MM.1S (cell line): Measurements from ENCODE around the gene PPM1A.
A peak's percentile ranks its signal among the peaks of the same experiment; 100 is the strongest.

Experiments used
- DNase-seq: peaks from one replicate; pipeline ENCODE4 v3.0.0-alpha.2; 2015
- H2AFZ ChIP-seq: fragments of 300-600 bp; sonication (generic); 2 replicates; pipeline ENCODE4 v1.6.0; 2016; ENCODE audit warnings: antibody characterized with exemption, low read length
- H3F3A ChIP-seq: fragments of 300-600 bp; sonication (generic); 2 replicates; pipeline ENCODE4 v1.6.1; 2016; ENCODE audit warnings: mild to moderate bottlenecking, antibody characterized with exemption, low read length, moderate library complexity, mixed read lengths; ENCODE audit not compliant: insufficient read depth
- H3K27ac ChIP-seq: fragments of 300-600 bp; sonication (generic); 2 replicates; pipeline ENCODE4 v1.5.1; 2016; ENCODE audit warnings: mild to moderate bottlenecking, low read length
- H3K27me3 ChIP-seq: fragments of 300-600 bp; sonication (generic); replicated peaks from 2 replicates; pipeline ENCODE4 v1.6.0; 2016; ENCODE audit warnings: low read length; ENCODE audit not compliant: insufficient read depth
- H3K36me3 ChIP-seq: fragments of 300-600 bp; sonication (generic); replicated peaks from 2 replicates; pipeline ENCODE4 v1.6.1; 2016; ENCODE audit warnings: mild to moderate bottlenecking, low read length, mixed read lengths; ENCODE audit not compliant: insufficient read depth
- H3K4me1 ChIP-seq: fragments of 300-600 bp; sonication (generic); 2 replicates; pipeline ENCODE4 v1.6.1; 2016; ENCODE audit warnings: low read length, mixed read lengths
- H3K4me2 ChIP-seq: fragments of 300-600 bp; sonication (generic); 2 replicates; pipeline ENCODE4 v1.6.0; 2016; ENCODE audit warnings: low read depth, low read length
- H3K4me3 ChIP-seq: fragments of 300-600 bp; sonication (generic); 2 replicates; pipeline ENCODE4 v1.5.1; 2016; ENCODE audit warnings: low read length, mixed read lengths
- H3K79me2 ChIP-seq: fragments of 300-600 bp; sonication (generic); 2 replicates; pipeline ENCODE4 v1.6.1; 2016; ENCODE audit warnings: mixed run types, low read length, mixed read lengths
- H3K9ac ChIP-seq: fragments of 300-600 bp; sonication (generic); 2 replicates; pipeline ENCODE4 v1.6.1; 2016; ENCODE audit warnings: low read length, mixed read lengths
- H3K9me2 ChIP-seq: fragments of 300-600 bp; sonication (generic); replicated peaks from 2 replicates; pipeline ENCODE4 v1.6.1; 2016; ENCODE audit warnings: mild to moderate bottlenecking, low read length, mixed read lengths; ENCODE audit not compliant: insufficient read depth
- H3K9me3 ChIP-seq: fragments of 300-600 bp; sonication (generic); replicated peaks from 2 replicates; pipeline ENCODE4 v1.6.1; 2016; ENCODE audit warnings: mild to moderate bottlenecking, low read length, mixed read lengths; ENCODE audit not compliant: insufficient read depth
- H4K20me1 ChIP-seq: fragments of 300-600 bp; sonication (generic); 2 replicates; pipeline ENCODE4 v1.6.1; 2016; ENCODE audit warnings: mild to moderate bottlenecking, low read length, moderate library complexity, mixed read lengths; ENCODE audit not compliant: insufficient read depth
- CTCF ChIP-seq: fragments of 300-600 bp; sonication (generic); IDR thresholded peaks from 2 replicates; pipeline ENCODE4 v1.5.1; 2016; ENCODE audit warnings: antibody characterized with exemption, low read length, mixed read lengths
- EZH2 ChIP-seq: fragments of 300-600 bp; sonication (generic); optimal IDR thresholded peaks from 2 replicates; pipeline ENCODE3; 2017; ENCODE audit warnings: low read depth, mild to moderate bottlenecking, antibody characterized with exemption, low read length, mixed read lengths
- EZH2phosphoT487 ChIP-seq: fragments of 300-600 bp; sonication (generic); IDR thresholded peaks from 2 replicates; pipeline ENCODE4 v1.6.1; 2018; ENCODE audit warnings: antibody characterized with exemption, low read length

PPM1A gene

GRCh38 chr14:60249321-60250256, 568 bp downstream of the PPM1A start:
- H3K4me2 ChIP-seq: peak overlapping the region; percentile 83
- H3K4me3 ChIP-seq: peak overlapping the region; percentile 73
- H3K27me3 ChIP-seq: no peaks in the 10 kb centered on the region
- TF ChIP-seq EZH2phosphoT487 (no peak), EZH2 (no peak), CTCF (no peak)
- H3K27ac ChIP-seq: peak overlapping the region; percentile 46; the same call in 1 of the 2 replicates
- peak overlapping the region; percentile 65 for H3K9ac ChIP-seq
- DNase-seq: peak; percentile 53
- no peaks in the 10 kb centered on the region for H3K9me3 ChIP-seq
- no peaks in the 10 kb centered on the region for H3K9me2 ChIP-seq
- H3K36me3 ChIP-seq: no peaks in the 10 kb centered on the region
- no peaks in the 10 kb centered on the region for H3K4me1 ChIP-seq
- peaks cover 47% of the 10 kb centered on the region for H3K79me2 ChIP-seq
- no peaks in the 10 kb centered on the region; the same call in 1 of the 2 replicates for H4K20me1 ChIP-seq
- peaks cover 6% of the 10 kb centered on the region; the same call in 1 of the 2 replicates for H3F3A ChIP-seq
- H2AFZ ChIP-seq: no peak overlapping the region

- Histone ChIP-seq H3K27me3 (no peaks in the 10 kb centered on the region), H3F3A (peaks cover 6% of the 10 kb centered on the region; the same call in 1 of the 2 replicates), H3K9ac (peak overlapping the region; percentile 65), H3K9me3 (no peaks in the 10 kb centered on the region), H3K36me3 (no peaks in the 10 kb centered on the region), H2AFZ (no peak overlapping the region), H3K4me2 (peak overlapping the region; percentile 83), H4K20me1 (no peaks in the 10 kb centered on the region; the same call in 1 of the 2 replicates), H3K27ac (peak overlapping the region; percentile 31; the same call in 1 of the 2 replicates), H3K4me1 (no peaks in the 10 kb centered on the region), H3K9me2 (no peaks in the 10 kb centered on the region), H3K4me3 (peak overlapping the region; percentile 73), H3K79me2 (peaks cover 53% of the 10 kb centered on the region)
- no peak for DNase-seq
- TF ChIP-seq EZH2phosphoT487 (no peak), CTCF (no peak), EZH2 (no peak)
Observed at GRCh38 chr14:60250257-60251035, 1.4 kb downstream of the PPM1A start.

GRCh38 chr14:60251877-60252276, 2.9 kb downstream of the PPM1A start:
- no peaks in the 10 kb centered on the region for H3K9me2 ChIP-seq
- no peaks in the 10 kb centered on the region for H3K36me3 ChIP-seq
- H4K20me1 ChIP-seq: no peaks in the 10 kb centered on the region; the same call in 1 of the 2 replicates
- no peak overlapping the region for H2AFZ ChIP-seq
- H3K4me3 ChIP-seq: no peak overlapping the region
- TF ChIP-seq EZH2 (no peak), CTCF (no peak), EZH2phosphoT487 (no peak)
- H3F3A ChIP-seq: peaks cover 6% of the 10 kb centered on the region; the same call in 1 of the 2 replicates
- H3K4me2 ChIP-seq: no peak overlapping the region
- H3K27me3 ChIP-seq: no peaks in the 10 kb centered on the region
- H3K9me3 ChIP-seq: no peaks in the 10 kb centered on the region
- H3K79me2 ChIP-seq: peaks cover 67% of the 10 kb centered on the region
- no peak overlapping the region for H3K9ac ChIP-seq
- H3K27ac ChIP-seq: no peak overlapping the region
- DNase-seq: no peak
- no peaks in the 10 kb centered on the region for H3K4me1 ChIP-seq
